ENCODE results near the gene HMCN1.

- TF ChIP-seq ZFP30 (CRISPR knock-in tag; IDR thresholded peaks at IDR 0.05) (no peak), ESRRG (CRISPR knock-in tag; IDR thresholded peaks at IDR 0.05) (no peak), ARNTL (CRISPR knock-in tag; IDR thresholded peaks at IDR 0.05; ENCODE audit: borderline replicate concordance, low read depth) (no peak), BACH2 (CRISPR knock-in tag; IDR thresholded peaks at IDR 0.05; ENCODE audit: borderline replicate concordance) (no peak), PPARA (CRISPR knock-in tag; IDR thresholded peaks at IDR 0.05; ENCODE audit: borderline replicate concordance) (no peak), PATZ1 (CRISPR knock-in tag; IDR thresholded peaks at IDR 0.05; ENCODE audit: borderline replicate concordance) (no peak), ZFP3 (CRISPR knock-in tag; IDR thresholded peaks at IDR 0.05) (no peak), ZNF8 (CRISPR knock-in tag; IDR thresholded peaks at IDR 0.05) (no peak), ZC3H10 (CRISPR knock-in tag; IDR thresholded peaks at IDR 0.05) (no peak)
These were observed 24.9 kb downstream of the HMCN1 start for GRCh38 chr1:185759061-185759460.
